ENCODE data around the gene LARGE1. TPM values are rescaled to one million over a fixed set of nuclear protein-coding genes. Genes with fewer than 3 reads are reported as not detected.

The LARGE1 gene
- total RNA-seq, 4 donors from 2014 or later = 24.9 to 51.0 (median 32.7) TPM

DNA sequence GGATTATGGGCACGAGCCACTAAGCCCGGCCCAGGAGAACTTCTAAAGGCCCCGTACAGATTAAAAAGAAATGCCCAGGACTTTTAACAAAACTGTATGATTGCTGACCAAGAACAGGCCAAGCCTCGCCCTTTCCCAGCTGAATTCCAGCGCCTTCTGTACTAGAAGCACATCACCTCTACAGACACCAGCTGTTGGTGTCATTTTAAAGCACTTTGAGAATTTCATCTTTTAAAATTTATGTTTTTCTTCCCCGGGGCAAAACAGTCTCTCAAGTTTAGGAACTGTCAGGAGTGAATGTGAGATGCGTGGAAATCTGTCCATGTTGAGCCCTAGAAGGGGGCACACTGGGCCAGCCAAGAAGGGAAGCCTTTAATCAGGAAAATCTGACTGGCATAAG is 362.4 kb downstream of the LARGE1 start:
- Histone ChIP-seq H3K27ac (no peak overlapping the region), H3K36me3 (peaks cover 0 to 11% (median 0%) of the 10 kb centered on the region in 3 donors), H3K4me3 (no peak overlapping the region), H3K27me3 (no peaks in the 10 kb centered on the region), H3K9me3 (no peaks in the 10 kb centered on the region), H3K4me1 (no peaks in the 10 kb centered on the region)
- TF ChIP-seq POLR2A (IDR thresholded peaks at IDR 0.05) (no peak), EP300 (IDR thresholded peaks at IDR 0.05) (no peak)
- TF ChIP-seq, protein P1, sequence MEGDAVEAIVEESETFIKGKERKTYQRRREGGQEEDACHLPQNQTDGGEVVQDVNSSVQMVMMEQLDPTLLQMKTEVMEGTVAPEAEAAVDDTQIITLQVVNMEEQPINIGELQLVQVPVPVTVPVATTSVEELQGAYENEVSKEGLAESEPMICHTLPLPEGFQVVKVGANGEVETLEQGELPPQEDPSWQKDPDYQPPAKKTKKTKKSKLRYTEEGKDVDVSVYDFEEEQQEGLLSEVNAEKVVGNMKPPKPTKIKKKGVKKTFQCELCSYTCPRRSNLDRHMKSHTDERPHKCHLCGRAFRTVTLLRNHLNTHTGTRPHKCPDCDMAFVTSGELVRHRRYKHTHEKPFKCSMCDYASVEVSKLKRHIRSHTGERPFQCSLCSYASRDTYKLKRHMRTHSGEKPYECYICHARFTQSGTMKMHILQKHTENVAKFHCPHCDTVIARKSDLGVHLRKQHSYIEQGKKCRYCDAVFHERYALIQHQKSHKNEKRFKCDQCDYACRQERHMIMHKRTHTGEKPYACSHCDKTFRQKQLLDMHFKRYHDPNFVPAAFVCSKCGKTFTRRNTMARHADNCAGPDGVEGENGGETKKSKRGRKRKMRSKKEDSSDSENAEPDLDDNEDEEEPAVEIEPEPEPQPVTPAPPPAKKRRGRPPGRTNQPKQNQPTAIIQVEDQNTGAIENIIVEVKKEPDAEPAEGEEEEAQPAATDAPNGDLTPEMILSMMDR (IDR thresholded peaks at IDR 0.05) = no peak
- no peak for DNase-seq (ENCODE audit: low spot score in 2 of 2)
- 93 to 95% methylated on average over 7 of the region's 7 CpGs for WGBS, 2 donors

DNA sequence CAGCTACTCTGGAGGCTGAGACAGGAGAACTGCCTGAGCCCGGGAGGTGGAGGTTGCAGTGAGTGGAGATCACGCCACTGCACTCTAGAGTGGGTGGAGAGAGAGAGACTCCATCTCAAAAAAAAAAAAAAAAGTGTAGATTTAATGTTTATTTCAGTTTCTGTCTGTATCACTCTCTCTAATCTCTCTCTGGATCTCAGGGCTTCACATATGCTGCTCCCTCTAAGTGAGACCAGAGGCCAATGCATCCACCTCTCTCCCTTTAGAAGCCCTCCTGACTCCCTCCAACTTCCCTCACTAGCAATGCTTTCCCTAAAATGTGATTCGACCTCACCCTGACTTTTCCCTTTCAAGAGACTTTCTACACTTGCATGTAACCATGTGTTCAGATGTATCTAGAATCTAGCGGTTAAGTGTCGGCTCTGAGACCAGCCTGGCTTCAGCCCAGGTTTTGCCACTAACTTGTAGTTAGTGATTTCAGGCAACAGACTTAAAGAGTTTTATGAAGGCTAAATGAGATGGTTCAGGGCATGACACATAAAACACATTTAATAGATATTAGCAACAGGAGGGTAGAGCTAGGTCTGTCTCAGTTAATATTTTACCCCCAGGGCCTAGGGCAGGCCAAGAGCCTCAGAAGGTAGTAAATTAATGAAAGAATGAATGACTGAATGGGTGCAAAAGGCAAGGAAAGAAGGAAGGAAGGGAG is 364.3 kb downstream of the LARGE1 start:
- Histone ChIP-seq H3K27ac (no peak overlapping the region), H3K27me3 (no peaks in the 10 kb centered on the region), H3K36me3 (peaks cover 0 to 1% (median 0%) of the 10 kb centered on the region in 3 donors), H3K9me3 (no peaks in the 10 kb centered on the region), H3K4me1 (no peaks in the 10 kb centered on the region), H3K4me3 (no peak overlapping the region)
- 89 to 92% methylated on average over 5 of the region's 5 CpGs for WGBS, 2 donors
- no peak for DNase-seq (ENCODE audit: low spot score in 2 of 2)
- TF ChIP-seq, protein P1 (IDR thresholded peaks at IDR 0.05) = no peak
- TF ChIP-seq EP300 (IDR thresholded peaks at IDR 0.05) = no peak
- no peak for TF ChIP-seq POLR2A (IDR thresholded peaks at IDR 0.05)

DNA sequence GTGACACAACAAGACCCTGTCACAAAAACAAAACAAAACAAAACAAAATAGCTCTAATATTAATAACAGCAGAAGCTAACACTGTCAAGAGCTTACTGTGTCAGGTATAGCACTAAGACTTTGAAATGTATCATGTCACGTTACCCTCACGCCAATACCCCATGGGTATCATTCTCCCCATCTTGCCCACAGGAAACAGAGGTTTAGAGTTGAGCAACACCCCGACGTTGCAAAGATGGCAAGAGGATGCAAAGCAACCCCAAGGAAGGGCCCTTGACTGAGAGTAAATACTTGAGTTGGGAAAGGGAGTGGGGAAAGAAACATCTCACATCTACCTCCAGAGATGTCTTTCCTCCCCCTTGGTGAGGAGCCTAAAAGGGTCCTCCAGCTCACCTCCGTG is 366.8 kb downstream of the LARGE1 start:
- DNase-seq (ENCODE audit: low spot score in 2 of 2) = no peak
- TF ChIP-seq EP300 (IDR thresholded peaks at IDR 0.05) = no peak
- TF ChIP-seq, protein P1 (IDR thresholded peaks at IDR 0.05) = no peak
- TF ChIP-seq POLR2A (IDR thresholded peaks at IDR 0.05) = no peak
- Histone ChIP-seq H3K36me3 (peaks cover 0 to 6% (median 0%) of the 10 kb centered on the region in 3 donors), H3K27me3 (no peaks in the 10 kb centered on the region), H3K9me3 (no peaks in the 10 kb centered on the region), H3K4me3 (no peak overlapping the region), H3K27ac (no peak overlapping the region), H3K4me1 (no peaks in the 10 kb centered on the region)
- 82 to 89% methylated on average over 5 of the region's 5 CpGs for WGBS, 2 donors

DNA sequence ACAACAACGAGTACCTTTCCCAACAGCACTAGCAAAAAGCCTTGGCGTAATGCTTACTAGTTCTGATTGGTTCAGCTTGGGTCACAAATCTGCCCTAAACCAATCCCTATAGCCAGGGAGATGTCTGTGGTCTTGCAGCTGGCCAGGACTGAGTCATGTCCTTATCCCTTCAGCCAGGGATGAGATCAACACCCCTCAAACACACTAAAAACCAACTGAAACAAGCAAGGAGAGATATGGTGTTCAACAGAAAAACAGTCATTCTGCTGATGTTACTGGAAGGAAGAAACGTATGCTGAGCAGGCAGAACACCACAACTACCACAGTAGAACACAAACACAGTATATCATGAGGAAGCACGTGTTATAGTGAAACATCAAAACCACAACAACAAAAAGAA is 375.6 kb downstream of the LARGE1 start:
- H3K36me3 ChIP-seq = peaks cover 0 to 4% (median 0%) of the 10 kb centered on the region in 3 donors
- no peaks in the 10 kb centered on the region for H3K27me3 ChIP-seq
- H3K4me1 ChIP-seq = peaks cover 0 to 34% (median 12%) of the 10 kb centered on the region in 4 donors
- H3K27ac ChIP-seq = no peak overlapping the region
- no peak for DNase-seq (ENCODE audit: low spot score in 2 of 2)
- no peaks in the 10 kb centered on the region for H3K9me3 ChIP-seq
- H3K4me3 ChIP-seq = no peak overlapping the region
- TF ChIP-seq POLR2A (IDR thresholded peaks at IDR 0.05) = no peak
- WGBS, 2 donors = 75 to 77% methylated on average over 4 of the region's 4 CpGs

DNA sequence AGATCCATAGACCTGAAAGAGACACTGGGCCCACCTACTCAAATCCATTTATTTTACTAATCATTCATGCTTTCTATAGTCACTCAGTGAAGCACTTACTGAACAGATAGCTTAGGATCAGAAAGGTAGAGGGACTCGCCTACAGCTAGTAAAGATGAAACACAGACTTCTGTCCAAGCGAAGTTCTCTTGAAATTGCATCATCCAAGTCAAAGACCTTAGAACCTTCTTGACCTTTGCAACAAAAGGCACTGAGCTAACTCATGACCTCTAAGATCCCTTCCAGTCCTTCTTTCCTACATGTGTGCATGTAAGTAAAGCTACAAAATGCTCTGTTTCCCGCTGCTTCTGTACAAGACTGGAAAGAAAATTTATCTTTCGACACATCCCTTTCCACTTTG is 377.6 kb downstream of the LARGE1 start:
- H3K4me1 ChIP-seq = peaks cover 0 to 44% (median 13%) of the 10 kb centered on the region in 4 donors
- no peaks in the 10 kb centered on the region for H3K27me3 ChIP-seq
- TF ChIP-seq EP300 (IDR thresholded peaks at IDR 0.05) (no peak), POLR2A (IDR thresholded peaks at IDR 0.05) (no peak)
- TF ChIP-seq, protein P1 (IDR thresholded peaks at IDR 0.05) = no peak
- 93 to 94% methylated on average over 4 of the region's 4 CpGs for WGBS, 2 donors
- DNase-seq (ENCODE audit: low spot score in 2 of 2) = no peak
- no peaks in the 10 kb centered on the region for H3K9me3 ChIP-seq
- H3K36me3 ChIP-seq = no peaks in the 10 kb centered on the region
- H3K27ac ChIP-seq = no peak overlapping the region
- H3K4me3 ChIP-seq = no peak overlapping the region

All from tibial nerve (tissue), 4 donors.